22Rv1 (cell line): ENCODE results near the gene ATP11B.
A peak's percentile ranks its signal among the peaks of the same experiment; 100 is the strongest.

Experiments used
- H3K27ac ChIP-seq: fragments of 450-650 bp; 2 replicates; pipeline ENCODE4 v1.5.1; 2017
- ZFX ChIP-seq: fragments of 450-650 bp; IDR thresholded peaks from 2 replicates; pipeline ENCODE4 v1.6.1; 2017; ENCODE audit warnings: antibody characterized with exemption, borderline replicate concordance
- TF ChIP-seq, protein P1 (sequence below): fragments of 450-650 bp; IDR thresholded peaks from 2 replicates; pipeline ENCODE4 v1.5.1; 2017; ENCODE audit warnings: mild to moderate bottlenecking

ATP11B gene

DNA sequence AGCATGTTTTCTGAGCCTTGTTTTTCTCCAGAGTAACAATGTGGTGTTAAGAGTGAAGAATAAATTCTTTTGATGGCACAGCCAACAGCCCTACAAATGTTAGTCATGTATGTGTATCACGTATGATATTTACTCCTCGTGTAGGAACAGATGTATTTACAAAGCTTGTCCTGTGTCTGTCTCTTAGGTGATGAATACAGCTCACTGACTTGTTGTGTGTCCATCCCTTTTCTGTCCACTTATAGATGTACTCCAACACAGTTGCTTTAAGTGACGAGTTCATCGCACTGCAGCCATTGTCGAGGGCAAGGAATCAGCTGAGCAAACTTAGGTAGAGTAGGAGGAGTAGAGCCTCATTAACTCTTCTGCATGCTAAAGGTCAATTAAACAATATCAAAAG, 108.9 kb downstream of the ATP11B start:
- H3K27ac ChIP-seq, result no peak overlapping the region
- TF ChIP-seq, protein P1, sequence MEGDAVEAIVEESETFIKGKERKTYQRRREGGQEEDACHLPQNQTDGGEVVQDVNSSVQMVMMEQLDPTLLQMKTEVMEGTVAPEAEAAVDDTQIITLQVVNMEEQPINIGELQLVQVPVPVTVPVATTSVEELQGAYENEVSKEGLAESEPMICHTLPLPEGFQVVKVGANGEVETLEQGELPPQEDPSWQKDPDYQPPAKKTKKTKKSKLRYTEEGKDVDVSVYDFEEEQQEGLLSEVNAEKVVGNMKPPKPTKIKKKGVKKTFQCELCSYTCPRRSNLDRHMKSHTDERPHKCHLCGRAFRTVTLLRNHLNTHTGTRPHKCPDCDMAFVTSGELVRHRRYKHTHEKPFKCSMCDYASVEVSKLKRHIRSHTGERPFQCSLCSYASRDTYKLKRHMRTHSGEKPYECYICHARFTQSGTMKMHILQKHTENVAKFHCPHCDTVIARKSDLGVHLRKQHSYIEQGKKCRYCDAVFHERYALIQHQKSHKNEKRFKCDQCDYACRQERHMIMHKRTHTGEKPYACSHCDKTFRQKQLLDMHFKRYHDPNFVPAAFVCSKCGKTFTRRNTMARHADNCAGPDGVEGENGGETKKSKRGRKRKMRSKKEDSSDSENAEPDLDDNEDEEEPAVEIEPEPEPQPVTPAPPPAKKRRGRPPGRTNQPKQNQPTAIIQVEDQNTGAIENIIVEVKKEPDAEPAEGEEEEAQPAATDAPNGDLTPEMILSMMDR, result no peak
- no peak for TF ChIP-seq ZFX

DNA sequence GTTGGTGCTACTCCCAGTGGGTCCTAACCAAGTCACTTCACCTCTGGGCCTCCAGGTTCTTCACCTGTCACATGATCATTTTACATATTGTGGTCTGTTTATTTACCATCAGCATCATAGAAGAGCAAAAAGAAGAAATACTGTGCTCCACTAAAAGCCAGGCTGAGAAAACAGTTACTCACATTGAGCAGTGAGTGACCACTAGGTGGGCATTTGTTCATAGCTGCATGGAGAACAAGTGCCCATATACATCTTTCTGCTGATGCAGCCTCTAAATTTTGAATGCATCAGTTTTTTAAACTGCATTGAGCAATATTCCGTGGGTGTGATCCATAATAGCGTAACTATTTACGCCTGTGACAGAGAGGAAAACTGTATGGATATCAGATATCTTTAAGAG, 110.9 kb downstream of the ATP11B start:
- no peak for TF ChIP-seq ZFX
- TF ChIP-seq, protein P1, result peak; percentile 11; the same call in 1 of the 2 replicates
- H3K27ac ChIP-seq, result no peak overlapping the region

DNA sequence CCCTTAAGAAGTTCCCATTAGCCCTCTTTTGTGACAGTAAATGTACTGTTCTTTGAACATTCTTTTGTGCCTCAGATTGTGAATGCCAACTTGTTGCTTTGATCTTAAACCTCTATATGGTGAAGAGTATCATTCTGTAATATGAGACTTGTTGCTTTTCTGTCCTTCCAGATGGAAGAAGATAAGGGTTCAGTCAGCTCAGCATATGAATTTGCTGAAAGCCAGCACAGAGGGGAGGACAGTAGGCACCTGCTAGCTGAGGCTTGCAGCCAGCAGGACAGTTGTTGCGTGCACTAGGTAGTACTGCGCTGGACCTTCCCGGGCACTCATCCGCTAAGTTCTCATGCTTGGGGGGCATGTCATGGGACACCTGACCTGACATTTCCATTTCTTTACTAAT, 112.3 kb downstream of the ATP11B start:
- H3K27ac ChIP-seq, result no peak overlapping the region

DNA sequence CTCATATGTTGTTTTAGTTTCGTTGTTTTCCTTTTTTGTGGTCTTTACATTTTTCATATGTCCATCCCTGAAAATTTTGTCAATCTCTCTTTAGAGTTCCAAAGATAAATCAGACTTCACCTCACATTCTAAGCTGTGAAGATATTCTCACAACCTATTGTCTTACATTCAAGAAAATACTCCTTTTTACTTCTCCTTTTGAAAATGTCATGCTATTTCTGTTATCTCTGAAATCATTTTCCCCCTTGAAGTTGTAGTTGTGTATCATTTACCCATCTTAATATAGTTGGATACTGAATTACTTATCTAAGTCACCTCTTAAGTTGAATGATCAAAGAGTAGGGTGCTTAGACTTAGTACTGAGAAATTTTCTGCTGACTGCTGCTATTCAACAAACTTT, 112.7 kb downstream of the ATP11B start:
- TF ChIP-seq ZFX, result no peak
- TF ChIP-seq, protein P1, result no peak
- H3K27ac ChIP-seq, result no peak overlapping the region

More for the DNA sequence above, 112.3 kb downstream of the ATP11B start:
- TF ChIP-seq, protein P1, result no peak
- TF ChIP-seq ZFX, result no peak

DNA sequence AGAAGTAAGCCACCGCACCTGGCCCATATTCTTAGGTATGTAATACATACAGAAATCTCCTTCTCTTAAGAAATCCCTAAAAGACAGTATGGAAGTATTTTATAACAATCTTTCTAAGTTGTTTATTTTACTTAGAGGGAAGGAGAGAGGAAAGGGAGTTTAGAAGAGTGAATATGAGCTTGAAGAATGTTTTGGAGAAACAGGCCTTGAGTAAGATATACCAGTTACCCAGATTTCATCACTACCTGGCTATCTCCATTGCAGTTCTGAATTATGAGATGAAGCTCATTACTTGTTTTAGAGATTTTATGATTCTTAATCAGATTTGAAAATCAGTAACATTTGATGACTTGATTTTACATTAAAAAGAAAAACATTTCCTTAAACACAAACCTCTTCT, 115.2 kb downstream of the ATP11B start:
- no peak for TF ChIP-seq ZFX
- TF ChIP-seq, protein P1, result no peak
- H3K27ac ChIP-seq, result no peak overlapping the region

DNA sequence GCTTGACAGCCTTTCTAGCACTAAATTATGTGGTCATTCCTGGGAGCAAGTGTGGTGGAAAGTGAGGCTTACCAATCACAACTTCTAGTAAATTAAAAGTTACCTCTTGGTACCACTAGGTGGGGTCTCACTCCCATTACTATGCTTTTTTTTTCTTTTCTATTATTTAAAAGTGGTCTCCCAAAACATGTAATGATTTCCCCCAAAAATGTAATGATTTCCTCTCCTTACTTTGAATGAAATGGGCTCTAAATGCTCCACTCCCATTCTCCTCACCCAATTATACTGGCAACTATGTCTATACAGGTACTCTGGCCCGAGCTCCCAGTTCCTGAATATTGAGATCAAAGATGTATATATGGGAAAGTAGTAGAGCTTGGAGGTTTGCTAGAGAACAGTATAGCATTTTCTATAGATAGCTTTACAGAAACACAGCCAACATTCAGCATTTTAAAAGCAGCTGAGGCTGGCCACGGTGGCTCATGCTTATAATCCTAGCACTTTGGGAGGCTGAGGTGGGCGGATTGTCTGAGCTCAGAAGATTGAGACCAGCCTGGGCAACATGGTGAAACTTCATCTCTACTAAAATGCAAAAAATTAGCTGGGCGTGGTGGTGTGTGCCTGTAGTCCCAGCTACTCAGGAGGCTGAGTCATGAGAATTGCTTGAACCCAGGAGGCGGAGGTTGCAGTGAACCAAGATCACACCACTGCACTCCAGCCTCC, 116.2 kb downstream of the ATP11B start:
- H3K27ac ChIP-seq, result no peak overlapping the region
- TF ChIP-seq, protein P1, result peak; percentile 77
- TF ChIP-seq ZFX, result no peak

DNA sequence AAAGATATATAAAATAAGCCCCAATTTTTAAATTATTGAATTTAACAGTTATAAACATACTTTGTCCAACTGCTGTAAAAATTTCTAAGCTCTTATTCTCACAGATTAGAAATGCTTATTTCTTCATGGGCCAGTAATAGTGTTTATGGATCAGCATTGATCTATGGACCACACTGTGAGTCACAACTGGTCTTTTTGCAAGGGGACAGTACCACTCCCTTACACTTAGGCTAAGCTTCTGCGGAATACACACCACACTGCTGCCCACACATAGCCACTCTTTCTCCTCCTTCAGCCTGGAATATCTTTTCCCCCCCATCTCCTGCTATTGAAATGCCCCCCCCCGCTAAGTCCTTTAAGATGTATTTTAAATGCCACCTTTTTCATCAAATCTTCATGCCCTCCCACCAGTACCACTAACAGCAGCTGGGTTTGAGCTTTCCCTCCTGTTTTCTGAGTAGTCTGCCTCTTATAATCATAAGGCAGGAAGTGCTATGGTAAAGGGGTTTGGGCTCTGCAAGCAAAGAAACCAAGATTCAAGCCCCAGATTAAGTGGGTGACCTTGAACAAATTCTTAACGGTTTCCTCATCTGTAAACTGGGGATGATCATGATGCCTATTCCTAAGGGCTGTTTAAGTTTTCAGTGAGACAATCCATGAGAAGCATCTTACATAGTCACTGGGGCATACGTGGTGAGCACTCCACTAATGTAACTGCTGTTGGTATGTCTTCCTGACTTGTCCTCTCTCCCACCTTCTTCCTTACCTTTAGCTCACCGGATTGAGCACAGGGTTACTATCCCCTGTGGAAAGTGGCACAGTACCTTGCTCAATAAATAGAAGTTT, 117.9 kb downstream of the ATP11B start:
- no peak overlapping the region for H3K27ac ChIP-seq
- TF ChIP-seq, protein P1, result no peak
- no peak for TF ChIP-seq ZFX
